HG03521 (cell line): ENCODE results near the gene RAD21L1.
"Not testable (repeated sequence)": the region's sequence is repeated elsewhere in the genome, so short reads cannot be mapped to it uniquely, and the experiment has no call there.

Source experiments
- ATAC-seq: cut with Tn5 transposase; IDR thresholded peaks from one replicate; pipeline ENCODE4 v1.9.1; 2021; ENCODE audit warnings: mild to moderate bottlenecking, moderate library complexity; ENCODE audit not compliant: unreplicated experiment

The RAD21L1 gene

DNA sequence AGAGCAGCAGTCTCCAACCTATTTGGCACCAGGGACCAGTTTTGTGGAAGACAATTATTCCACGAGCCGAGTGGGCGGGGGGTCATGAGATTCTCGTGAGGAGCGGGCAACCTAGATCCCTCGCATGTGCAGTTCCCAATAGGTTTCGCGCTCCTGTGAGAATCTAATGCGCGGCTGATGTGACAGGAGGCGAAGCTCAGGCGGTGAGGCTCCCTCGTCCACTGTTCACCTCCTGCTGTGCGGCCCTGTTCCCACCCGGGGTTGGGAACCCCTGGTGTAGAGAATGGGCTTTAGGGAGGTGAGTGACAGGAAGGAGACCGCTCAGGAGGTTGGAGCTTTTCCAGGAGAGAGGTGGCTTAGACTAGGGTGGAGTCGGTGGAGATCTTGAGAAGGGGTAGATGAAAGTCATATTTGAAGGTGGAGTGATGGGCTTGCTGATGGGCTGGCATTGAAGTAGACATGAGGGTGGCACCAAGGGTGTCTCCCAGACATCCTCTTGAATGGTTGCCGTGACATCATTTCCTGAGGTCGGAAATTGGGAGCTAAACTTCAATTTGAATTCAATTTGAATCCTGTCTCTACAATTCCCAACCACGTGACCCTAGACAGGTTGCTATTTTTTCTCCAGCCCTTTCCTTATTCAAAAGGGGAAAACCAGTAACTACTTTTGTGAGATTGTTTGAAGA lies 1.5 kb upstream of the RAD21L1 start:
- no peak for ATAC-seq

DNA sequence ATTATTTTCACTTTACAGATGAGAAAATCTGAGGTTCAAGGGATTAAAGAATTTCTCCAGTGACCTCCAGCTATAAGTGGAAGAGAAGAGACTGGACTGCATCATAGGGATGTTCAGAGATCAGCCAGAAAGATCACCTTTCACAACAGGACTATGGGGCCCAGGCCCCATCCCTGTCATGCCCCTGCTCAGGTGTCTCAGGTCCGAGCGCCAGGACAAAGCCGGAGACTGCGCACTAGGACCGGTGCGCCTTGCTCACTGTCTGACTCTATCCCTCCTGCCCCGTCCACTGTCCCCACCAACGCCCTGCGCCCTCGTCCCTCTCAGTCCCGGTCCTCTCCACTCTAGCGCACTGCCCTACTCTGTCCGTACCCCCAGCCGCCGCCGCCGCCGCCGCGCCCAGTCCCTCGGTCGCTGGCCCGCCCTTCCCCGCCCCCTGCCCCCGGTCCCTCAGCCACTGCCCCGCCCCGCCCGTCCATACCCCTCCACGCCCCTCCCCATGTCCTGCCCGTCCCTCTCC lies 521 bp upstream of the RAD21L1 start:
- peak; percentile 8 for ATAC-seq

DNA sequence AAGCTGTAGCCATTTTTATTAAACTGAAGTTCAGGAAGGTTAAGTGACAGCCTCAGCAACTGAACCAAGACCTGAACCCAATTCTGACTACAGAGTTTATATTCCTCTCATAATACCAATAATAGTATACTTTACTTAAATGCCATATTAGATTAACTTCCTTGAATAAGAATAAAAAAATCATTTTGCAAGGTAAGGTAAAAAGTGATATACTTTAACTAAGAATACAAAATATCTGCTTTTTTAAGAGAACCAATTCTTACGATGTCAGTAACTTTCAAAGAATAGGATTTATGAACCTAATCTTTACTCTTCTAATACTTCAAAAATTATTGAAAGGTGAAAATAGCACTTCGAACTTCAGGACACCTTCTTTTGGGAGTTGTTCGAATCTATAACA lies 3.7 kb downstream of the RAD21L1 start:
- no peak for ATAC-seq

DNA sequence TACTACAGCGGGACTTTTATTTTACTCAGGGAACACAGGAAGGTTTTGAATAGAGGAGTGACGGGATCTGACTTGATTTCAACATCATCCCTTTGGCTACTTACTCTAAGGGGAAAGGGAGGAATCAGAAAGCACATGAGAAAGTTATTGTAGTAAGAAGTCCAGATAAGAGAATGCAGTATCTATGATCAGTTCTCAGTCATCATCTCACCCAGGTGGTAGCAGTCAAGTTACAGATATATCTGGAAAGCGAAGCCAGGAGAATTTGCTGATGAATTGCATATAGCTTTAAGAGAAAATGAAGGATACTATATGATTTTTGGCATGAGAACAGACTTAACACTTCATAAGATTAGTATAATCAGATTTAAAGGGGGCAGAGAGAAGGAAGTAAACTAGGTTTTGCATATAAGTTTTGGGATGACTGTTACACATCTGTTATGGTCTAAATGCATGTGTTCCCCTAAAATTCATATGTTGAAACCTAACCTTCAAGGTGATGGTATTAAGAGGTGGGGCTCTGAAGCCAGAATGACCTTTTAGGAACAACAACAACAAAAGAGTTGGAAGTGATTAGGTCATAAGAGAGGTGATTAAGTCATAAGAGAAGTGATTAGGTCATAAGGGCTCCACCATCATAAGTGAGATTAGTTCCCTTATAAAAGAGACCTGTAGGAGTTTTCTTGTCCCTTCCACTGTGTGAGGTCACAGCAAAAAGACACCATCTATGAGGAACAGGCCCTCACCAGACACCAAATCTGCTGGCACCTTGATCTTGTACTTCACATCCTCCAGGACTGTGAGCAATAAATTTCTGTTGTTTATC lies 6.7 kb downstream of the RAD21L1 start:
- no peak for ATAC-seq

DNA sequence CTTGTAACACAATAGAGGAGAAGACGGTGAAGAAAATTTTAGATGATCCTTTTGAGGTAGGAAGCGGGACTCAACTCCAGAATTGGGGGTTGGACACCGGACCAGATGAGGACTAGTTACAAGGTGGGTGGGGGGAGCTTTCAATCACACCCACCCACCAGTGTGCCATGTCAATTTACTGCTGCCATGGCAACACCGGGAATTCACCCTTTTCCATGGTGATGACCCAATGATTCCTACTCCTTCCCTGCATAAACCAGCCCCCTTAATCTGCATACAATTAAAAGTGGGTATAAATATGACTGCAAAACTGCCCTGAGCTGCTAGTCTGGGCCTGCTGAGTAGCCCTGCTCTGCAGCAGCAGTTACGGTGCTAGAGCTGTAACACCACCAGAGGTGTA lies 14.7 kb downstream of the RAD21L1 start:
- ATAC-seq, result no peak

DNA sequence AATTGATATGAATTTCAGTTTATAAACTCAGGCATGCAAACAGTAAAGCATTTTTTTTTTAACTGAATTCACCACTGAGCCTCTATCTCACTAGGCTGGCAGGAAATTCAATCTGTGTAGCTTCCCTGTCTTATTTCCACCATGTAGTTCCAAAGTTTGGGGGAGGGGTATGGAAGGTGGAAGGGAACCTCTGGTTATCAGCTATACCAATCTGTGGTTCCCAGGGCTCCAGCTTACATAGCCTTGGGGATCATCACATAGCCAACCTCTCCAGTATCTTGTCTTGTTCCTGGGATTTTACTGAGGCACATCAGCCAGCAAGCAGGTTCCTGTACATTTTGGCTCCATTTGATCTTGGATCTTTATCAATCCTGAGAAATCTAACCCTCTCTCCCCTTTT lies 15.6 kb downstream of the RAD21L1 start:
- ATAC-seq, result no peak

DNA sequence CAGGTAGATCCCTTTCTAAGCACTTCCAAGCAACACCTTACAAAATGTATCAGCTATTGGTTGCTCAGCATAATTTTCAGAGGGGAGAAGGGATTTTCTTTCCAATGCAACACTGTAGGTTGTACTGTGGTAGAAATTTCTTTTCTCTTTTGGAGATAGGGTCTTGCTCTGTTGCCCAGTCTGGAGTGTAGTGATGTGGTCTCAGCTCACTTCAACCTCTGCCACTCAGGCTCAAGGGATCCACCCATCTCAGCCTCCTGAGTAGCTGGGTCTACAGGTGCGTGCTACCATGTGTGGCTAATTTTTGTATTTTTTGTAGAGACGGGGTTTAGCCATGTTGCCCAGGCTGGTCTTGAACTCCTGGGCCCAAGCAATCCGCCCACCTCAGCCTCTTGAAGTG lies 16.3 kb downstream of the RAD21L1 start:
- no peak for ATAC-seq

DNA sequence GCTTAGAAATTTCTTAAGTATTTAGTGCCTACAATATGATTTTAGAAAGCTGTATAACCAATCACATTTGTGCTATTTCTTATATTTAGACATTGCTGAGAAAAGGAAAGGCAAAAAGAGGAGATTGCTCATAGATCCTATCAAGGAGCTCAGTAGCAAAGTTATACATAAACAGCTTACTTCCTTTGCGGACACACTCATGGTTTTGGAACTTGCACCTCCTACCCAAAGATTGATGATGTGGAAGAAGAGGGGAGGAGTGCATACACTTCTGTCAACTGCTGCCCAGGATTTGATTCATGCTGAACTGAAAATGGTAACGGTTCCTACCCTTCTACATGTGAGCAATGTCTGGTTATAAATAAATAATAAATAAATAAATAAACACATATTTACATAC lies 16.7 kb downstream of the RAD21L1 start:
- ATAC-seq, result no peak

DNA sequence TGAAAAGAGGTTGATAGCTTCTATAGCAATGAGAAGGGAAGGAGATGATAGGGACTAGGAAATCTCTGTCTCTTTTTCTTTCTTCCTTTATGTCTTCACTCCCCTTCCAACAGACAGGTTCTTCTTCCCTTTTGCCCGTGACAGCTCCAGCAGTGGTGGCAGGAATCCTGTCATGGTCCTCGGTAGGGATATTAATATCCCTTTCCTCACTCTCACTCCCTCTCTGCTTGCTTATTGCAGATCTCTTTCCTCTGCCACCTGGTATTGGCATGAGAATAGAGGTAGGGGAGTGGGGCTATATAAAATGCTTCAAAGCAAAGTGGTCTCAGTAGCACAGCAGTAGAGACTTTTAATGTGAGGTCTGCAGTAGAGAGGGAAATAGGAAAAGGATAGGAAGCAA lies 19.7 kb downstream of the RAD21L1 start:
- ATAC-seq, result no peak

DNA sequence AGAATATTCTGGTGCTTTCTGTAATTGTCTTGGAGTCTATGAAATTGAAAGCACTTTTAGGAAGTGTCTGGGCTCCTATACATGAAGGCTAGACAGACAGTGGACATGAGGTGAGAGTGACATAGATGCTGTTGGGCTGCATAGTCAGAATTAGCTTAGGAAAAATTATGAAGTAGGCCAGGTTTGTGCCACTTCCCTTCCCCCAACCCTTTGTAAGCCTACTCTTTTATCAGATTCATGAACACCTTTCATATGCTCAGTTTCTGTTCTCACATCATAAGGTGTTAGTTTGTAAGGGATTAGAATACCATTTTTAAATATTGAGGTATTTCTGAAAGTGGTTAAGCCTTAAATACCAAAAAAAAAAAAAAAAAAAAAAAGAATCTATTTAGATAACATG lies 21.8 kb downstream of the RAD21L1 start:
- ATAC-seq, result no peak

DNA sequence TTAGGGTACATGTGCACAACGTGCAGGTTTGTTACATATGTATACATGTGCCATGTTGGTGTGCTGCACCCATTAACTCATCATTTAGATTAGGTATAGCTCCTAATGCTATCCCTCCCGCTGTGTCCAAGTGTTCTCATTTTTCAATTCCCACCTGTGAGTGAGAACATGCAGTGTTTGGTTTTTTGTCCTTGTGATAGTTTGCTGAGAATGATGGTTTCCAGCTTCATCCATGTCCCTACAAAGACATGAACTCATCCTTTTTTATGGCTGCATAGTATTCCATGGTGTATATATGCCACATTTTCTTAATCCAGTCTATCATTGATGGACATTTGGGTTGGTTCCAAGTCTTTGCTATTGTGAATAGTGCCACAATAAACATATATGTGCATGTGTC lies 24.4 kb downstream of the RAD21L1 start:
- ATAC-seq, result not testable (repeated sequence)

DNA sequence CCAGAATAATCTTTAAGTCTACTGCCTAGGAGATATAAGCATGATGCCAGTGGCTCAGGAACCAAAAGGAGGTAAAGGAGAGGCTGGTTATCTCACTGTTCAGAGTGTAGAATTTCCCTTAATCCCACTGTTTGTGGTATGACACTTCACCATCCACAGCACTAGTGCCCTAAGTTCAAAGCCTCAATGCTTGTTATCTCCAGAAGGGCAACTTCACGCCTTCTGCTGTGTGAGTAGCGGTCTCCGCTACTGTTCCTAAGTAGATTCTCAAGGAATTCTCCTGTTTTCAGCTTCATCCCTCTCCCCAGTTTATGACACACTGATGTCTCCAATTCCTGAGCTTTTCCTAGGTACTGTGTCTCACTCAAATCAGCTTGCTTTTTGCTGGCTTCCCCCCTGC lies 26.6 kb downstream of the RAD21L1 start:
- ATAC-seq, result no peak

DNA sequence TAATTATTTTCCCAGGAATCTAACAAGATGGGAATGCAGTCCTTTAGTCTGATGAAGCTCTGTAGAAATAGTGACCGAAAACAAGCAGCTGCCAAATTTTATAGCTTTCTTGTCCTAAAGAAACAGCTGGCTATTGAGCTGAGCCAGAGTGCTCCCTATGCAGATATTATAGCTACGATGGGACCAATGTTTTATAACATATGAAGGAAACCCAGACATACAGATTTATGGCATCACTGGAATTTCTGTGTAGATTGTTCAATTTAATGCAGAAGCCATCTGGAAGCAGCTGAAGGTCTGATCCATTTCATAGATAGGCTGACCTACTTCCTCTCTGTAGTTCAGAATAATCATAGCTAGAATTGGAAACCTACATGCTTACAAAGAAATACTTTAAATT lies 28.4 kb downstream of the RAD21L1 start:
- no peak for ATAC-seq

DNA sequence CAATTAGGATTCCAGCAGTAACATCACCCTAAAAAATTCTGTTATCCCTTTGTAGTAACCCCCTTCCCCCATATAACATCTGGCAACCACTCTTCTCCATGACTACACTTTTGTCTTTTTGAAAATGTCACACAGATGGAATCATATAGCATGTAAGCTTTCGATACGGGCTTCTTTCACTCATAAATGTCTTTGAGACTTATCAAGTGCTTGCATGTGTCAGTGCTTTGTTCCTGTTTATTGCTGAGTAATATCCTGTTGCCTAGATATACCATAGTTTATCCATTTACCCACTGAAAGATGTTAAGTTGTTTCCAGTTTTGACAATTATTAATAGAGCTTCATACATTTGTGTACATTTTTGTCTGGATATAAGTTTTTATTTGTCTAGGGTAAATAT lies 29.8 kb downstream of the RAD21L1 start:
- ATAC-seq, result no peak

DNA sequence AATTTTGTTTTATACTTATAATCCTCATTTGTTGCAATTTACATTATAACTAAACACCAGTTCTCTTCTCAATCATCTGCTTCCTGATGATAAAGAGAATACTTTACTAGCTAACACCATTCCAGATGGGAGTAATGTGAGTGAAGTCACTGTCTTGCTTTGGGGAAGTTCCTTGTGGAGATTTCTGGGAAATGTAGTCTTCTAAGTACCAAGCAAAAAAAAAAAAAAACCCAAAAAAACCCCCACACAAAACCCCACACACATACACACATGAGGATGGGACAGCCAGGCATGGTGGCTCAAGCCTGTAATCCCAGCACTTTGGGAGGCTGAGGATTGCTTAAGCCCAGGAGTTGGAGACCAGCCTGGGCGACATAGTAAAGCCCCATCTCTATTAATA lies 38.0 kb downstream of the RAD21L1 start:
- ATAC-seq, result no peak

DNA sequence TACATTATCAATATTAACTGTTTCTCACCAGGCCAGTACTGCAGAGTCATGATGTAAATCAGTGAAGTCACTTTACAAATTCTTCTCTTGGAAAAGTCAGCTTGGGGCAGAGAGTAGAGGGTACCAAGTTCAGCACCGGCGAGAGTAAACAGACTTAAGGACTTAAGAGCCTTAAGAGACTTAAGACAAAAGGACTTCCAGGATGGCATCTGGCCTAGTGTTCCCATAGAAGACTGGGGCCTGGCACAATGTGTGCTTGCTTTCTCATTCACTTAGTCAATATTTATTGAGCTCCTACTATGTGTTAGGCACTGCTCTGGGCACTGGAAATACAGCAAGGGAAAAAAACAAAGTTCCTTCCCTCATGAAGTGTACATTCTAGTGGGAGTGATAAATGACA lies 38.9 kb downstream of the RAD21L1 start:
- no peak for ATAC-seq

DNA sequence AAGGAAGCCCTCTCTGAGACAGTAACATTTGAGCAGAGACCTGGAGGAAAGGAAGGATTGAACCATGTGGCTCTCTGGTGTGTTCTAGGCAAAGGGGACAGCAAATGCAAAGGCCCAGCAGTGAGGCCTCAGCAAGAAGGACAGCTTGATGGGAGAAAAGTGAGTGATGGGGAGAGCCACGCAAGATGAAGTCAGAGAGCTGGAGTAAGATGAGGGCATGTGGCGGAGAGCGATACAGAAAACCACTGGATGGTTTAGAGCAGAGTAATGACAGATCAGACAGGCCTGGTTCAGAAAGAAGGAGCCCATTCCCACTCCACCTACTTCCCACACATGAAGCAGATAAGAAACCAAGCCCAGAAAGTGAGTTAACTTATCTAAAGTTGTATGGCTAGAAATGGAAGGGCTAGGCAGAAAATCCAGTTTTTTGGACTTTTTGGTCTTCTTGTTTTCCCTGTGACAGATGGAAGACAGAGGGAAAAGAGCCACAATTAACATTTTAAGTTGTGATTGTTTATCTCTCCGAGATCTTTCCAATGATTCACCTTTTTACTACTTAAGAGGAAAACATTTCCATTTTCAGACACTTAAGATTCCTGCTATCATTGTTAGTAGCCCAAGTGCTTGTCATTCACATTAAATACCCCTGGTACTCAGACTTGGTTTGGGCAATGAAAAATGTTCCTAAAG lies 39.5 kb downstream of the RAD21L1 start:
- ATAC-seq, result no peak

DNA sequence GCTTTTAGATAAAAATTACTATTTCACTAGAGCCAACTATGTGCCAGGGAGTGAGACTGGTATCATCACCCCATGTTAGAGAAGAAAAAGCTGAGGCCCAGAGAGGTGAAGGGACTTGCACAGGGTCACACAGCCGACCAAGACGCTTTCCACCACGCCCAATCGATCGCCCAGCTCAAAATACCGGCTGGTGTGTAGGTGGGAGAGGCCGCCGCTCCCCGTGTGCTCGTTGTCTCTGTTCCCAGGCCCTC lies 40.0 kb downstream of the RAD21L1 start:
- no peak for ATAC-seq

DNA sequence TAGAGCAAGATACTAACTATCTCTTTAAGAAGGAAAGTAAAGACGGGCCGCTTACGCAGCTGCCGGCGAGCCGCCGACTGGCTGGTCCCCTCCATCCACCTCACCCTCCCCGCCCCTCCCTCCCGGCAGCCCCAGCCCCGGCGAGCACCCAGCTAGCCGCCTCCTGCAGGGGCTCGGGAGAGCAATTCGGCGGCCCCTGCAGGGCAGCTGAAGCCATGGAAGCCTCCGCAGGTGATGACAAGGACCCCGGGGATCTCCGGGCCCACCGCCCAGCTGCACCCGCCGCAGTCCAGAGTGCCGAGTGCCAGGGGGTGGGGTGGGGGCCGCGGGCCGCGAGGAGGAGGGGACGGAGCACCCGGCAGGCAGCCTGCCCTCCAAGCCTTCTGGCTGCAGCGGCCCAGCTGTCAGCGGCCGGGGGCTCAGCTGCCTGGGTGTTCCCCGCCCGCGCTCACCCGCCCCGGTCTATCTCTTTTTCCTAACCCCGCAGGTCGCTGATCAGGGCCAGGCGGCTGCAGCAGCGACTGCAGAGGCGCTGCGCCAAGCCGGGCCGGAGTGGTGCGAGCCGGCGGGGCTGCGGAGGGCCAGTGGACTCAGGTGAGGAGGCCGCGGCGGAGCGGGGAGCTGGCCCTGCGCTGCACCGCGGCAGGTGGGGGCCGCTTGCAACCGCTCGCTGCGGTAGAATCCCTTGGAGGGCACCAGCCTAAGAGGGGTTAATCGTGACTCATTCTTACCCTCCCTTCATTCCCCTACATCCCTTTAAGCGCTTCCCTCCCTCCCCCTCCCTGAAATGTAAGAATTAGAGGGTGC lies 40.5 kb downstream of the RAD21L1 start, which contains the start of gene SNPH:
SNPH (plus strand) TSS at position 128 of the 807 bp plus-strand sequence. CDS start 29,946 bp downstream, outside the sequence.
- peak; percentile 69 for ATAC-seq

DNA sequence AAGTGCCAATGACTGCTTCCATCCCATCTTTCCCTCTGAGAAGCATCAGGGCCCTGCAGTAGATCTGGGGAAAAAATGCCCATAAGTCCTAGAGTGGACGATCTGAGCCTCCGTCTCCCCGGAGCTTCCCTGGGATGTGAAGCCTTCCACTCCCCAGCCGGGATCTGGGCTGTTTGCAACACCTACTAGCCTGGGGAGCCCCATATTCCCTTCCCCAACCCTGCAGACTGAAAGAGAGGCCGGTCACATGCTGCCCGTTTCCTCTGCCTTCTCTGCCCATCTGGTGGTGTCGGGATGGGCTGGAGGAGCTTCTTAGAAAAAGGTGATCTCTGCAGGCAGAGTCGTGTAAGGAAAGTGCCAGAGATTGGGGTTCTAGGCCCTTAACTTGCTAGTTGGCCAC lies 41.3 kb downstream of the RAD21L1 start:
- no peak for ATAC-seq

DNA sequence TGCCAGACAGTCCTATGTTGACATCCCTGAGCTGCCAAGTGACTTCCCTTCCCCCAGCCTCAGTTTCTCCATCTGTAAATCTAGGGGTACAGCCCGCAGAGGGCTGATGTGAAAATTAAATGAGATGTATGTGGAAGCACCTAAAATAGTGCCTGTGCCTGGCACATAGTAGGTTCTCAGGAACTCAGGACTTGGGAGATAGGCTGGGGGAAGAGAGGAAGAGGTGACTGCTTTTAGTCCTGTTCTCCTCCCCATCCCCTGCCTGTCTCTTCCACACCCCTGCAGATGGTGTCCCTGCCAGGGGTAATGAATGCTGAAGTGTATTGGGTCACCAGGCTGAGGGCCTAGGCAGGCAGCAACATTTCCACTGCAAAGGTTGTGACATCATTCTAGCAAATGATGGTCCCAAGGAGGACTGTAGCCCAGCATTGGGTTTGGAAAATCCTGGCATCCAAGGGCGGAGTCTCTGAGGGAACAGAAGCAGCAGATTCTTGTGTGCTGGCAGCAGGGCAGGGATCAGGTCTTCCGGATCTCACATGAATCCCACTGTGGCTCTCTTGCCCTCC lies 42.0 kb downstream of the RAD21L1 start:
- no peak for ATAC-seq
